Transverse colon (tissue), 4 donors: ENCODE data around the gene FCMR. TPM values are rescaled to one million over a fixed set of nuclear protein-coding genes. Genes with fewer than 3 reads are reported as not detected.

Experiments
- DNase-seq: peaks from one replicate; pipeline ENCODE4 v3.0.0-alpha.2; 2019
- H3K27ac ChIP-seq, 4 donors: fragments of 200-600 bp; sonication (generic); 2 replicates each; pipeline ENCODE4 v1.5.1; 2016 to 2018; ENCODE audit warnings: inconsistent platforms in 4 of 4
- H3K27me3 ChIP-seq: fragments of 200-600 bp; sonication (generic); 2 replicates; pipeline ENCODE4 v1.5.1; 2017; ENCODE audit warnings: inconsistent platforms
- H3K36me3 ChIP-seq, 4 donors: fragments of 200-600 bp; sonication (generic); 2 replicates each; pipeline ENCODE4 v1.5.1; 2017 to 2019; ENCODE audit warnings: inconsistent platforms in 4 of 4
- H3K4me1 ChIP-seq, 4 donors: fragments of 200-600 bp; sonication (generic); 2 replicates each; pipeline ENCODE4 v1.5.1; 2017 to 2020; ENCODE audit warnings: inconsistent platforms in 4 of 4
- H3K4me3 ChIP-seq, 4 donors: fragments of 200-600 bp; sonication (generic); 1 replicate in 1 of 4; 2 replicates in 3 of 4; pipeline versions ENCODE4 v1.5.1 to v1.6.1; 2017 to 2019; ENCODE audit warnings: inconsistent platforms in 4 of 4
- H3K9me3 ChIP-seq, 2 donors: fragments of 200-600 bp; sonication (generic); 2 replicates each; pipeline ENCODE4 v1.5.1; 2017 to 2019; ENCODE audit warnings: inconsistent platforms in 2 of 2
- CTCF ChIP-seq, 5 experiments: fragments of 200-600 bp in 3 of 5; fragments of 450-650 bp in 2 of 5; sonication (generic) in 3 of 5; IDR thresholded peaks; 1 replicate in 2 of 5; 2 replicates in 3 of 5; pipeline ENCODE4 v1.5.1; 2016 to 2017; ENCODE audit warnings: antibody characterized with exemption in 5 of 5, inconsistent platforms in 3 of 5, mild to moderate bottlenecking in 2 of 5, moderate library complexity in 1 of 5
- EP300 ChIP-seq: sonication (generic); formaldehyde crosslinking; IDR thresholded peaks from one replicate; pipeline ENCODE4 v1.6.1; 2017; ENCODE audit warnings: antibody characterized with exemption, low read depth
- POLR2A ChIP-seq: fragments of 450-650 bp; IDR thresholded peaks from one replicate; pipeline ENCODE4 v1.6.1; 2016; ENCODE audit warnings: antibody characterized with exemption, mild to moderate bottlenecking, moderate library complexity
- POLR2AphosphoS5 ChIP-seq, 3 donors: sonication (generic); formaldehyde crosslinking; IDR thresholded peaks; one replicate each; pipeline ENCODE4 v1.6.1; 2016; ENCODE audit warnings: antibody characterized with exemption in 3 of 3
- WGBS, 2 donors: methylation state at CpG; one replicate each; pipeline ENCODE4 v1.1.5; 2018; ENCODE audit warnings: low coverage in 1 of 2; 5-methylcytosine and 5-hydroxymethylcytosine counted together
- in situ Hi-C, 4 donors: fragments of 200-750 bp; cut with MboI; loops; one replicate each; pipeline versions ENCODE4 v1.15.0 to v1.15.1; 2017; ENCODE audit warnings: low sequenced_read_pairs in 3 of 4, low pct_ligation_motif_present in 1 of 4, low pct_unique_long_range_greater_than_20kb in 1 of 4
- intact Hi-C: fragments of 100-400 bp; cut with DNase I; formaldehyde crosslinking; loops from one replicate; pipeline ENCODE4 v1.15.1; 2023; ENCODE audit warnings: low total_unique reads
- total RNA-seq, 4 donors: library from RNA; depleted of rRNA; stranded (reverse); fragments of >200 nt; gene quantifications; one replicate each; pipeline ENCODE4 v1.1.0, GENCODE V29; 2016

Gene FCMR
- total RNA-seq, 4 donors from 2014 or later = 1.00 to 51.6 (median 15.9) TPM

- Histone ChIP-seq H3K27me3 (peaks cover 8% of the 10 kb centered on the region), H3K9me3 (no peaks in the 10 kb centered on the region), H3K4me3 (no peak overlapping the region), H3K36me3 (no peaks in the 10 kb centered on the region), H3K27ac (no peak overlapping the region), H3K4me1 (peaks cover 0 to 7% (median 0%) of the 10 kb centered on the region in 4 donors)
- intact Hi-C loops = no loop called here
- WGBS, 2 donors = 70% methylated on average over 3 of the region's 3 CpGs; no CpG with 5 or more reads in 1 of the 2 donors
- TF ChIP-seq POLR2AphosphoS5 (IDR thresholded peaks at IDR 0.05) (no peak), EP300 (no peak), POLR2A (no peak), CTCF (IDR thresholded peaks at IDR 0.05) (no peak)
- in situ Hi-C loops = no loop called here
- no peak for DNase-seq
Measured at GRCh38 chr1:206895325-206895724, 26.4 kb downstream of the FCMR start.

GRCh38 chr1:206893380-206893779 is 28.4 kb downstream of the FCMR start:
- H3K4me1 ChIP-seq = peaks cover 0 to 7% (median 0%) of the 10 kb centered on the region in 4 donors
- H3K4me3 ChIP-seq = no peak overlapping the region
- in situ Hi-C loops = no loop called here
- H3K9me3 ChIP-seq = no peaks in the 10 kb centered on the region
- no peak for TF ChIP-seq CTCF (IDR thresholded peaks at IDR 0.05)
- TF ChIP-seq POLR2AphosphoS5 (IDR thresholded peaks at IDR 0.05) = no peak
- TF ChIP-seq POLR2A = no peak
- TF ChIP-seq EP300 = no peak
- H3K27ac ChIP-seq = no peak overlapping the region
- DNase-seq = no peak
- no peaks in the 10 kb centered on the region for H3K36me3 ChIP-seq
- WGBS, 2 donors = 70 to 86% methylated on average over 2 of the region's 2 CpGs
- H3K27me3 ChIP-seq = peaks cover 8% of the 10 kb centered on the region
- intact Hi-C loops = no loop called here

GRCh38 chr1:206892351-206892984 is 29.3 kb downstream of the FCMR start:
- Histone ChIP-seq H3K36me3 (no peaks in the 10 kb centered on the region), H3K4me1 (peaks cover 0 to 7% (median 0%) of the 10 kb centered on the region in 4 donors), H3K9me3 (no peaks in the 10 kb centered on the region), H3K4me3 (no peak overlapping the region), H3K27ac (no peak overlapping the region), H3K27me3 (peaks cover 3% of the 10 kb centered on the region)
- intact Hi-C loops = no loop called here
- WGBS, 2 donors = 64 to 90% methylated on average over 3 of the region's 3 CpGs
- in situ Hi-C loops = no loop called here
- DNase-seq = no peak
- no peak for TF ChIP-seq POLR2A
- TF ChIP-seq EP300 = no peak
- TF ChIP-seq POLR2AphosphoS5 (IDR thresholded peaks at IDR 0.05) = no peak
- TF ChIP-seq CTCF (IDR thresholded peaks at IDR 0.05) = no peak

- in situ Hi-C loops = no loop called here
- intact Hi-C loops = no loop called here
- H3K9me3 ChIP-seq = no peaks in the 10 kb centered on the region
- H3K4me3 ChIP-seq = no peak overlapping the region
- 70% methylated on average over 1 of the region's 1 CpG; no CpG with 5 or more reads in 1 of the 2 donors for WGBS, 2 donors
- peaks cover 0 to 7% (median 0%) of the 10 kb centered on the region in 4 donors for H3K4me1 ChIP-seq
- no peak for TF ChIP-seq POLR2A
- TF ChIP-seq POLR2AphosphoS5 (IDR thresholded peaks at IDR 0.05) = no peak
- TF ChIP-seq EP300 = no peak
- no peak for TF ChIP-seq CTCF (IDR thresholded peaks at IDR 0.05)
- H3K27ac ChIP-seq = no peak overlapping the region
- no peaks in the 10 kb centered on the region for H3K36me3 ChIP-seq
- peaks cover 3% of the 10 kb centered on the region for H3K27me3 ChIP-seq
- DNase-seq = no peak
Measured at GRCh38 chr1:206891412-206891811, 30.3 kb downstream of the FCMR start.
